Measurements from ENCODE around the gene LGMN.

DNA sequence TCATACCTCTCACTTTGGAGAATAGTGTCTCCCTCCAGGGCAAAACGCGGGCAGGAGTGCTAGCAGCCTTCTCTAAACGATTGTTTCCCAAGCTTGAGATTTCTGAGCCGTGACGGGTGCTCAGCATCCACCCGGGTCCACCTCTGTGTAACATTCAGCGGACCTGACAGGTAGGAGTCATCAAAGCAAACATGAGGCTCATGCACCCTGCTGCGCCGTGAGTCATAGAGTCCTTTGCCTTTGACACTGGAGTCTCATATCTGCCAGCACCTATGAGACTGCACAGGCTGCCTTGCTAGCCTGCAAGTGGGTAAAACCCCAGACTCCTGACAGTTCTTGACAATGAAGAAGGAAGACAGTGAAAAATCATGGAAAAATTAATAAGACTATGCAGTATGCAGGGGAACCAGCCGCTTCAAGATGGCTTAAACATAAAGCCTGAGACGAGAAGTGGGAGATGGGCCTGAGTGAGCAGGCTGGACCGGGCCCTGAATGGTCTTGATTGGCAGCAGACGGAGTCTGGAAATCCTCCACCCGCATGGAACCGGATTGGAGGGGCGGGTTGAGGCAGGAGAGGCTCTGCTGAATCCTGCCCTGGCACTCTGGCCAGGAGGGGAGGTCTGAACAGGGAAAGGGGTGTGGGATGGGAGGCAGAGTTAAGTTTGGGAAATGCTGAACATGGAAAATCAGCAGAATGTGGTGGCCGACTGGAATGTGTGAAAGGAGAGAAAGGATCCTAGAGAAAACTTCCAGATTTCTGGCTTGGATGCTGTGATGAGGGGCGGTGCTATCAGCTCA is 54.2 kb downstream of the LGMN start:
- TF ChIP-seq ZNF302 (tag by site-specific recombination; IDR thresholded peaks at IDR 0.05; ENCODE audit: low read depth) (no peak), PRDM10 (tag by site-specific recombination; IDR thresholded peaks at IDR 0.05) (no peak), YY1 (tag by site-specific recombination; IDR thresholded peaks at IDR 0.05) (no peak), GLI4 (tag by site-specific recombination; IDR thresholded peaks at IDR 0.05) (no peak), PRDM1 (tag by site-specific recombination; IDR thresholded peaks at IDR 0.05) (no peak), RBAK (tag by site-specific recombination; IDR thresholded peaks at IDR 0.05) (no peak), ZNF24 (tag by site-specific recombination; IDR thresholded peaks at IDR 0.05) (no peak)
- TF ChIP-seq, protein P1, sequence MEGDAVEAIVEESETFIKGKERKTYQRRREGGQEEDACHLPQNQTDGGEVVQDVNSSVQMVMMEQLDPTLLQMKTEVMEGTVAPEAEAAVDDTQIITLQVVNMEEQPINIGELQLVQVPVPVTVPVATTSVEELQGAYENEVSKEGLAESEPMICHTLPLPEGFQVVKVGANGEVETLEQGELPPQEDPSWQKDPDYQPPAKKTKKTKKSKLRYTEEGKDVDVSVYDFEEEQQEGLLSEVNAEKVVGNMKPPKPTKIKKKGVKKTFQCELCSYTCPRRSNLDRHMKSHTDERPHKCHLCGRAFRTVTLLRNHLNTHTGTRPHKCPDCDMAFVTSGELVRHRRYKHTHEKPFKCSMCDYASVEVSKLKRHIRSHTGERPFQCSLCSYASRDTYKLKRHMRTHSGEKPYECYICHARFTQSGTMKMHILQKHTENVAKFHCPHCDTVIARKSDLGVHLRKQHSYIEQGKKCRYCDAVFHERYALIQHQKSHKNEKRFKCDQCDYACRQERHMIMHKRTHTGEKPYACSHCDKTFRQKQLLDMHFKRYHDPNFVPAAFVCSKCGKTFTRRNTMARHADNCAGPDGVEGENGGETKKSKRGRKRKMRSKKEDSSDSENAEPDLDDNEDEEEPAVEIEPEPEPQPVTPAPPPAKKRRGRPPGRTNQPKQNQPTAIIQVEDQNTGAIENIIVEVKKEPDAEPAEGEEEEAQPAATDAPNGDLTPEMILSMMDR (tag by site-specific recombination; IDR thresholded peaks at IDR 0.05) = no peak

Measured in HEK293 (cell line).